BLaER1 (cell line): ENCODE data around the gene SERPINI1.

Experiments used
- H3K27ac ChIP-seq: shearing (Covaris generic); formaldehyde crosslinking; 2 replicates; pipeline ENCODE4 v1.8.1; 2022
- H3K27me3 ChIP-seq: shearing (Covaris generic); formaldehyde crosslinking; 2 replicates; pipeline ENCODE4 v1.8.1; 2022
- H3K36me3 ChIP-seq: shearing (Covaris generic); formaldehyde crosslinking; 2 replicates; pipeline ENCODE4 v1.8.1; 2022
- H3K4me1 ChIP-seq: shearing (Covaris generic); formaldehyde crosslinking; 2 replicates; pipeline ENCODE4 v1.8.1; 2022
- H3K4me2 ChIP-seq: shearing (Covaris generic); formaldehyde crosslinking; 2 replicates; pipeline ENCODE4 v1.8.1; 2022
- H3K4me3 ChIP-seq: shearing (Covaris generic); formaldehyde crosslinking; 2 replicates; pipeline ENCODE4 v1.8.1; 2022
- H3K9ac ChIP-seq: shearing (Covaris generic); formaldehyde crosslinking; 2 replicates; pipeline ENCODE4 v1.8.1; 2022
- H3K9me3 ChIP-seq: shearing (Covaris generic); formaldehyde crosslinking; 2 replicates; pipeline ENCODE4 v1.8.1; 2022
- H4K20me1 ChIP-seq: shearing (Covaris generic); formaldehyde crosslinking; 2 replicates; pipeline ENCODE4 v1.8.1; 2022
- Cebpa-rat ChIP-seq: shearing (Covaris generic); IDR thresholded peaks from 2 replicates; pipeline ENCODE4 v1.8.1; 2022

The SERPINI1 gene

GRCh38 chr3:167855306-167855705 lies 119.8 kb downstream of the SERPINI1 start:
- Histone ChIP-seq H4K20me1 (no peaks in the 10 kb centered on the region), H3K27ac (no peak overlapping the region), H3K9ac (no peak overlapping the region), H3K4me1 (no peaks in the 10 kb centered on the region), H3K9me3 (no peaks in the 10 kb centered on the region), H3K27me3 (no peaks in the 10 kb centered on the region), H3K36me3 (no peaks in the 10 kb centered on the region), H3K4me2 (no peak overlapping the region), H3K4me3 (no peak overlapping the region)
- no peak for TF ChIP-seq Cebpa-rat

- H3K9me3 ChIP-seq, result no peaks in the 10 kb centered on the region
- no peak overlapping the region for H3K27ac ChIP-seq
- no peak for TF ChIP-seq Cebpa-rat
- no peaks in the 10 kb centered on the region for H4K20me1 ChIP-seq
- H3K27me3 ChIP-seq, result no peaks in the 10 kb centered on the region
- H3K9ac ChIP-seq, result no peak overlapping the region
- no peaks in the 10 kb centered on the region for H3K4me1 ChIP-seq
- no peaks in the 10 kb centered on the region for H3K36me3 ChIP-seq
- H3K4me2 ChIP-seq, result no peak overlapping the region
- no peak overlapping the region for H3K4me3 ChIP-seq
Measured at GRCh38 chr3:167858865-167859264, 123.3 kb downstream of the SERPINI1 start.

- Histone ChIP-seq H3K9me3 (no peaks in the 10 kb centered on the region), H3K27me3 (no peaks in the 10 kb centered on the region), H3K27ac (no peak overlapping the region), H3K4me1 (no peaks in the 10 kb centered on the region), H3K36me3 (no peaks in the 10 kb centered on the region), H3K9ac (no peak overlapping the region), H4K20me1 (no peaks in the 10 kb centered on the region), H3K4me3 (no peak overlapping the region), H3K4me2 (no peak overlapping the region)
- no peak for TF ChIP-seq Cebpa-rat
Measured at GRCh38 chr3:167859610-167860009, 124.1 kb downstream of the SERPINI1 start.

GRCh38 chr3:167861649-167862048 lies 126.1 kb downstream of the SERPINI1 start:
- no peaks in the 10 kb centered on the region for H3K27me3 ChIP-seq
- H4K20me1 ChIP-seq, result no peaks in the 10 kb centered on the region
- H3K4me3 ChIP-seq, result no peak overlapping the region
- no peaks in the 10 kb centered on the region for H3K4me1 ChIP-seq
- no peak overlapping the region for H3K27ac ChIP-seq
- H3K9me3 ChIP-seq, result no peaks in the 10 kb centered on the region
- TF ChIP-seq Cebpa-rat, result no peak
- no peak overlapping the region for H3K4me2 ChIP-seq
- H3K9ac ChIP-seq, result no peak overlapping the region
- no peaks in the 10 kb centered on the region for H3K36me3 ChIP-seq

- Histone ChIP-seq H3K27ac (no peak overlapping the region), H3K36me3 (no peaks in the 10 kb centered on the region), H3K9ac (no peak overlapping the region), H4K20me1 (no peaks in the 10 kb centered on the region), H3K4me1 (no peaks in the 10 kb centered on the region), H3K9me3 (no peaks in the 10 kb centered on the region), H3K4me2 (no peak overlapping the region), H3K4me3 (no peak overlapping the region), H3K27me3 (no peaks in the 10 kb centered on the region)
- no peak for TF ChIP-seq Cebpa-rat
Measured at GRCh38 chr3:167862104-167862730, 126.7 kb downstream of the SERPINI1 start.

GRCh38 chr3:167863811-167864551 lies 128.5 kb downstream of the SERPINI1 start:
- H4K20me1 ChIP-seq, result no peaks in the 10 kb centered on the region
- H3K4me3 ChIP-seq, result no peak overlapping the region
- H3K4me2 ChIP-seq, result no peak overlapping the region
- no peak overlapping the region for H3K27ac ChIP-seq
- no peaks in the 10 kb centered on the region for H3K27me3 ChIP-seq
- no peak for TF ChIP-seq Cebpa-rat
- H3K9ac ChIP-seq, result no peak overlapping the region
- no peaks in the 10 kb centered on the region for H3K4me1 ChIP-seq
- no peaks in the 10 kb centered on the region for H3K36me3 ChIP-seq
- no peaks in the 10 kb centered on the region for H3K9me3 ChIP-seq

- H3K4me3 ChIP-seq, result no peak overlapping the region
- H3K36me3 ChIP-seq, result no peaks in the 10 kb centered on the region
- H3K9me3 ChIP-seq, result no peaks in the 10 kb centered on the region
- H3K27ac ChIP-seq, result no peak overlapping the region
- TF ChIP-seq Cebpa-rat, result no peak
- H4K20me1 ChIP-seq, result no peaks in the 10 kb centered on the region
- no peaks in the 10 kb centered on the region for H3K27me3 ChIP-seq
- no peaks in the 10 kb centered on the region for H3K4me1 ChIP-seq
- no peak overlapping the region for H3K9ac ChIP-seq
- H3K4me2 ChIP-seq, result no peak overlapping the region
Measured at GRCh38 chr3:167864552-167864874, 129.0 kb downstream of the SERPINI1 start.

GRCh38 chr3:167866331-167866730 lies 130.8 kb downstream of the SERPINI1 start:
- H3K27ac ChIP-seq, result no peak overlapping the region
- no peak overlapping the region for H3K4me2 ChIP-seq
- no peak for TF ChIP-seq Cebpa-rat
- H3K4me3 ChIP-seq, result no peak overlapping the region
- no peaks in the 10 kb centered on the region for H3K4me1 ChIP-seq
- no peaks in the 10 kb centered on the region for H4K20me1 ChIP-seq
- H3K9me3 ChIP-seq, result no peaks in the 10 kb centered on the region
- H3K36me3 ChIP-seq, result no peaks in the 10 kb centered on the region
- no peaks in the 10 kb centered on the region for H3K27me3 ChIP-seq
- H3K9ac ChIP-seq, result no peak overlapping the region

- Histone ChIP-seq H3K36me3 (no peaks in the 10 kb centered on the region), H3K4me1 (no peaks in the 10 kb centered on the region)
Measured at GRCh38 chr3:167867981-167868380, 132.5 kb downstream of the SERPINI1 start.

GRCh38 chr3:167870181-167870580 lies 134.7 kb downstream of the SERPINI1 start:
- Histone ChIP-seq H3K27me3 (no peaks in the 10 kb centered on the region), H3K36me3 (no peaks in the 10 kb centered on the region), H4K20me1 (no peaks in the 10 kb centered on the region), H3K4me1 (no peaks in the 10 kb centered on the region), H3K4me3 (no peak overlapping the region), H3K9me3 (no peaks in the 10 kb centered on the region), H3K4me2 (no peak overlapping the region), H3K27ac (no peak overlapping the region), H3K9ac (no peak overlapping the region)
- TF ChIP-seq Cebpa-rat, result no peak

More at GRCh38 chr3:167867981-167868380, 132.5 kb downstream of the SERPINI1 start:
- no peak overlapping the region for H3K4me3 ChIP-seq
- H3K27me3 ChIP-seq, result no peaks in the 10 kb centered on the region
- H3K9ac ChIP-seq, result no peak overlapping the region
- no peak overlapping the region for H3K27ac ChIP-seq
- H3K4me2 ChIP-seq, result no peak overlapping the region
- no peaks in the 10 kb centered on the region for H3K9me3 ChIP-seq
- H4K20me1 ChIP-seq, result no peaks in the 10 kb centered on the region
- TF ChIP-seq Cebpa-rat, result no peak
